Measurements from ENCODE around the gene ELP4.

The ELP4 gene

GRCh38 chr11:31793264-31793663 lies 283.7 kb downstream of the ELP4 start:
- no peak for TF ChIP-seq SIN3A (IDR thresholded peaks at IDR 0.05; ENCODE audit: borderline replicate concordance, insufficient read depth, low read length)
- no peak for TF ChIP-seq REST (IDR thresholded peaks at IDR 0.05; ENCODE audit: insufficient read depth in 1 of 2, low read depth in 2 of 2, low read length in 2 of 2)
- no peak for TF ChIP-seq TAF1 (IDR thresholded peaks at IDR 0.05; ENCODE audit: borderline replicate concordance, insufficient read depth, low read length)
- no peak for TF ChIP-seq POLR2AphosphoS5 (IDR thresholded peaks at IDR 0.05; ENCODE audit: low read depth, low read length)
- no peak for TF ChIP-seq FOXP2 (optimal IDR thresholded peaks at IDR 0.05; ENCODE audit: borderline replicate concordance, extremely low read depth, extremely low read length, insufficient read depth)

GRCh38 chr11:31794548-31794947 lies 285.0 kb downstream of the ELP4 start:
- TF ChIP-seq TAF1 (IDR thresholded peaks at IDR 0.05; ENCODE audit: borderline replicate concordance, insufficient read depth, low read length) (no peak), FOXP2 (optimal IDR thresholded peaks at IDR 0.05; ENCODE audit: borderline replicate concordance, extremely low read depth, extremely low read length, insufficient read depth) (no peak), POLR2AphosphoS5 (IDR thresholded peaks at IDR 0.05; ENCODE audit: low read depth, low read length) (no peak), REST (IDR thresholded peaks at IDR 0.05; ENCODE audit: insufficient read depth in 1 of 2, low read depth in 2 of 2, low read length in 2 of 2) (no peak), SIN3A (IDR thresholded peaks at IDR 0.05; ENCODE audit: borderline replicate concordance, insufficient read depth, low read length) (no peak)

GRCh38 chr11:31795706-31796498 lies 286.3 kb downstream of the ELP4 start:
- no peak for TF ChIP-seq TAF1 (IDR thresholded peaks at IDR 0.05; ENCODE audit: borderline replicate concordance, insufficient read depth, low read length)
- no peak for TF ChIP-seq SIN3A (IDR thresholded peaks at IDR 0.05; ENCODE audit: borderline replicate concordance, insufficient read depth, low read length)
- no peak for TF ChIP-seq REST (IDR thresholded peaks at IDR 0.05; ENCODE audit: insufficient read depth in 1 of 2, low read depth in 2 of 2, low read length in 2 of 2)
- no peak for TF ChIP-seq POLR2AphosphoS5 (IDR thresholded peaks at IDR 0.05; ENCODE audit: low read depth, low read length)
- TF ChIP-seq FOXP2 (optimal IDR thresholded peaks at IDR 0.05; ENCODE audit: borderline replicate concordance, extremely low read depth, extremely low read length, insufficient read depth) = no peak

- TF ChIP-seq TAF1 (IDR thresholded peaks at IDR 0.05; ENCODE audit: borderline replicate concordance, insufficient read depth, low read length) (no peak), SIN3A (IDR thresholded peaks at IDR 0.05; ENCODE audit: borderline replicate concordance, insufficient read depth, low read length) (no peak)
These were observed 287.1 kb downstream of the ELP4 start for GRCh38 chr11:31796499-31797189.

GRCh38 chr11:31797190-31798056 lies 287.9 kb downstream of the ELP4 start:
- TF ChIP-seq SIN3A (IDR thresholded peaks at IDR 0.05; ENCODE audit: borderline replicate concordance, insufficient read depth, low read length) (no peak), REST (IDR thresholded peaks at IDR 0.05; ENCODE audit: insufficient read depth in 1 of 2, low read depth in 2 of 2, low read length in 2 of 2) (no peak), POLR2AphosphoS5 (IDR thresholded peaks at IDR 0.05; ENCODE audit: low read depth, low read length) (no peak), TAF1 (IDR thresholded peaks at IDR 0.05; ENCODE audit: borderline replicate concordance, insufficient read depth, low read length) (no peak), FOXP2 (optimal IDR thresholded peaks at IDR 0.05; ENCODE audit: borderline replicate concordance, extremely low read depth, extremely low read length, insufficient read depth) (no peak)
